Heart right ventricle (tissue), 16 donors: ENCODE measurements around the gene DBNL. TPM values are rescaled to one million over a fixed set of nuclear protein-coding genes. Genes with fewer than 3 reads are reported as not detected.
A peak's percentile ranks its signal among the peaks of the same experiment; 100 is the strongest.
"Not testable (repeated sequence)": the region's sequence is repeated elsewhere in the genome, so short reads cannot be mapped to it uniquely, and the experiment has no call there.

Source experiments
- ATAC-seq, 8 donors: fragments of 200-7000 bp; cut with Tn5 transposase; one replicate each; pipeline ENCODE4 v1.9.1; 2020; ENCODE audit warnings: mild to moderate bottlenecking in 8 of 8, moderate library complexity in 8 of 8, moderate number of reproducible peaks in 1 of 8
- DNase-seq, 2 donors: peaks; one replicate each; pipeline ENCODE4 v3.0.0-alpha.2; 2020
- H3K27ac ChIP-seq, 10 donors: fragments of 200-600 bp; sonication (generic) in 2 of 10; one replicate each; pipeline versions ENCODE4 v1.5.0 to v1.8.0; 2020 to 2022; ENCODE audit warnings: mild to moderate bottlenecking in 3 of 10
- H3K27me3 ChIP-seq, 7 donors: fragments of 200-600 bp; one replicate each; pipeline ENCODE4 v1.8.0; 2021 to 2022; ENCODE audit warnings: mild to moderate bottlenecking in 2 of 7
- H3K36me3 ChIP-seq, 9 donors: fragments of 200-600 bp; sonication (generic) in 1 of 9; one replicate each; pipeline versions ENCODE4 v1.5.0 to v1.8.0; 2020 to 2022; ENCODE audit warnings: mild to moderate bottlenecking in 2 of 9
- H3K4me1 ChIP-seq, 9 donors: fragments of 200-600 bp; sonication (generic) in 1 of 9; one replicate each; pipeline versions ENCODE4 v1.5.0 to v1.8.0; 2020 to 2022; ENCODE audit warnings: mild to moderate bottlenecking in 4 of 9
- H3K4me3 ChIP-seq, 10 donors: fragments of 200-600 bp; sonication (generic) in 2 of 10; one replicate each; pipeline versions ENCODE4 v1.5.0 to v1.8.0; 2020 to 2022; ENCODE audit warnings: mild to moderate bottlenecking in 7 of 10, moderate library complexity in 2 of 10
- H3K9me3 ChIP-seq, 11 donors: fragments of 200-600 bp in 10 of 11; sonication (generic) in 2 of 11; one replicate each; pipeline versions ENCODE4 v1.5.0 to v1.8.0; 2013 to 2022; ENCODE audit warnings: mild to moderate bottlenecking in 2 of 11, control low read depth in 1 of 11, moderate library complexity in 1 of 11
- CTCF ChIP-seq, 9 donors: fragments of 200-600 bp; sonication (generic) in 2 of 9; IDR thresholded peaks; one replicate each; pipeline versions ENCODE4 v1.5.0 to v1.8.0; 2021 to 2022; ENCODE audit warnings: antibody characterized with exemption in 9 of 9, mild to moderate bottlenecking in 5 of 9, moderate library complexity in 1 of 9
- WGBS, 2 donors: extraction: QIAGEN DNeasy Blood & Tissue Kit; methylation state at CpG; one replicate each; pipeline ENCODE4 v1.1.7; 2013; ENCODE audit warnings: inconsistent platforms in 1 of 2; 5-methylcytosine and 5-hydroxymethylcytosine counted together
- intact Hi-C, 10 donors: fragments of 100-400 bp; cut with DNase I; formaldehyde crosslinking; loops; one replicate each; pipeline versions ENCODE4 v1.11.1 to v1.14.2; 2022
- long read RNA-seq, 3 donors: library from polyadenylated mRNA; unstranded; transcript quantifications; one replicate each; pipeline ENCODE4 v2.0.0, GENCODE V29; 2020 to 2021
- polyA plus RNA-seq, 2 donors: library from polyadenylated mRNA; stranded (reverse); fragments of 200-250 nt; gene quantifications; one replicate each; pipeline ENCODE4 v1.2.3, GENCODE V29; 2013
- total RNA-seq, 10 donors: library from RNA; stranded (reverse); fragmentation: NEBNext Ultra II Directional in 3 of 10; extraction: Animal tissue kit (Norgen Biotek cat#: 25700) in 3 of 10; gene quantifications; one replicate each; pipeline versions ENCODE4 v1.2.1 to v1.2.4, GENCODE V29; 2021 to 2023
- donor health status: Arrhythmogenic right ventricular cardiomyopathy.
- donor health status: ischemic (EF 13 %, LVEDD 7.1; RV severe dilation, severe dysfunction).
- donor health status: healthy with polysubstance abuse.
- donor health status: DM: no; HTN: yes; CAD: no.
- donor health status: DM: no; HTN: no; CAD: no.
- donor health status: ischemic (EF 25% LVEDD 6.9; RV normal size, moderate dysfunction).
- donor health status: ischemic (EF 25% LVEDD 5.7; RV mildly dilated, moderate dysfunction).
- donor health status: healthy.
- donor health status: DM: yes; HTN: yes; CAD: no.
- donor health status: Ischemic cardiomyopathy.
- donor health status: ischemic (EF 35%, LVEDD 5.7; RV mildly dilated, moderate dysfunction).
- donor health status: nonischemic (EF 11% LVEDD 7.7; RV severe dilation, severe dysfunction).
- donor health status: DM: yes; HTN: yes; CAD: no.
- donor health status: PGD.
- donor health status: ischemic (EF 29% LVEDD 5.4; RV normal size, mild dysfunction).
- donor health status: nonischemic (EF 23%, LVEDD 6.1; RV moderate dilation, normal function).

Gene DBNL
- total RNA-seq = 10 to 100 TPM; 26.0 to 59.0 (median 35.4) TPM
- polyA plus RNA-seq = 10 to 100 TPM; 34.8 to 74.3 TPM
- long read RNA-seq, donor 1, transcript DBNL-220 (13 exons, 2,117 nt) = minor isoform, 16 of 77 reads
- long read RNA-seq, donor 1, transcript DBNL-210 (13 exons, 1,808 nt) = major isoform, 33 of 77 reads
- long read RNA-seq, donor 1, partial matches to known transcripts = 4 of 77 reads
- long read RNA-seq, donor 1, other reads (novel, unspliced or antisense) = 22 of 77 reads
- long read RNA-seq, donor 2, transcript DBNL-210 (13 exons, 1,808 nt) = major isoform, 35 of 76 reads
- long read RNA-seq, donor 2, transcript DBNL-220 (13 exons, 2,117 nt) = minor isoform, 13 of 76 reads
- long read RNA-seq, donor 2, partial matches to known transcripts = 5 of 76 reads
- long read RNA-seq, donor 2, other reads (novel, unspliced or antisense) = 21 of 76 reads
- long read RNA-seq, donor 3, transcript DBNL-210 (13 exons, 1,808 nt) = major isoform, 101 of 184 reads
- long read RNA-seq, donor 3, transcript DBNL-220 (13 exons, 2,117 nt) = minor isoform, 27 of 184 reads
- long read RNA-seq, donor 3, partial matches to known transcripts = 11 of 184 reads
- long read RNA-seq, donor 3, other reads (novel, unspliced or antisense) = 40 of 184 reads

- peak within 1 kb of the TSS; percentile 75 to 99 (median 91) for H3K4me3 ChIP-seq
- TF ChIP-seq CTCF (IDR thresholded peaks at IDR 0.05) = no peak
- peak within 1 kb of the TSS; percentile 76 to 99 (median 93) for H3K27ac ChIP-seq
- peak; percentile 90 to 96 (median 95) for ATAC-seq
- intact Hi-C loops = loop anchor here in 1 of 10 donors (5.0 kb wide), 1 partner anchor 38 kb away; the partner anchor contains the start of gene POLM
- no peaks in the 10 kb centered on the region for H3K27me3 ChIP-seq
- H3K9me3 ChIP-seq = no peaks in the 10 kb centered on the region
- H3K4me1 ChIP-seq = peaks cover 6 to 57% (median 36%) of the 10 kb centered on the region in 9 donors
- WGBS, 2 donors = 0% methylated on average over 70 to 74 of the region's 74 CpGs
- peaks cover 0 to 31% (median 0%) of the 10 kb centered on the region in 9 donors for H3K36me3 ChIP-seq
- DNase-seq = peak; percentile 96 to 97
Observed at GRCh38 chr7:44044315-44045225, at the start of gene DBNL. Gene DBNL (plus strand): TSS chr7:44044702. CDS start chr7:44044738, 36 bp downstream.

- H3K9me3 ChIP-seq, intact Hi-C loops, H3K4me3 ChIP-seq, H3K36me3 ChIP-seq, H3K27me3 ChIP-seq, H3K4me1 ChIP-seq, H3K27ac ChIP-seq, DNase-seq: not testable (repeated sequence)
- 92 to 97% methylated on average over 3 of the region's 3 CpGs for WGBS, 2 donors
- ATAC-seq = peak in 3 of 8 donors; percentile 14 to 30 (median 22)
Observed at GRCh38 chr7:43997532-43997931, 47.0 kb upstream of the DBNL start, which contains the start of gene SPDYE1. Gene SPDYE1 (plus strand): TSS chr7:43997897. CDS start chr7:43999950, 2,053 bp downstream.

GRCh38 chr7:44012081-44012480 is 32.4 kb upstream of the DBNL start:
- DNase-seq, ATAC-seq, intact Hi-C loops, H3K4me1 ChIP-seq, H3K4me3 ChIP-seq, H3K27me3 ChIP-seq, H3K27ac ChIP-seq, H3K9me3 ChIP-seq: not testable (repeated sequence)
- WGBS, 2 donors = 91 to 92% methylated on average over 7 to 8 of the region's 8 CpGs
- peaks cover 0 to 46% (median 0%) of the 10 kb centered on the region in 9 donors for H3K36me3 ChIP-seq

GRCh38 chr7:44015090-44015489 is 29.4 kb upstream of the DBNL start:
- H3K27me3 ChIP-seq = not testable (repeated sequence)
- H3K36me3 ChIP-seq = peaks cover 0 to 29% (median 0%) of the 10 kb centered on the region in 9 donors
- WGBS, 2 donors = 88 to 89% methylated on average over 9 of the region's 12 CpGs

GRCh38 chr7:44018857-44019807 is 25.4 kb upstream of the DBNL start:
- Histone ChIP-seq H3K27ac (peak overlapping the region in 9 of 10 donors; percentile 35 to 89 (median 80)), H3K4me3 (peak overlapping the region; percentile 55 to 96 (median 83)), H3K36me3 (peaks cover 0 to 14% (median 0%) of the 10 kb centered on the region in 9 donors), H3K4me1 (peaks cover 0 to 21% (median 8%) of the 10 kb centered on the region in 9 donors)
- not testable (repeated sequence) for H3K27me3 ChIP-seq, H3K9me3 ChIP-seq
- intact Hi-C loops = loop anchor here in 1 of 10 donors (5.0 kb wide), 1 partner anchor 183 kb away; the partner anchor contains the start of gene YKT6
- DNase-seq (peak; percentile 98 to 99), ATAC-seq (peak; percentile 97 to 99 (median 98))
- peak; percentile 62 to 87 (median 75) for TF ChIP-seq CTCF (IDR thresholded peaks at IDR 0.05)
- 1 to 2% methylated on average over 56 to 61 of the region's 63 CpGs for WGBS, 2 donors

More at GRCh38 chr7:44015090-44015489, 29.4 kb upstream of the DBNL start:
- intact Hi-C loops = loop anchor here in 1 of 10 donors (5.0 kb wide), 1 partner anchor 187 kb away; the partner anchor contains the start of gene YKT6
- not testable (repeated sequence) for H3K9me3 ChIP-seq, H3K27ac ChIP-seq, ATAC-seq, H3K4me3 ChIP-seq, DNase-seq
- H3K4me1 ChIP-seq = peaks cover 0 to 17% (median 8%) of the 10 kb centered on the region in 9 donors

- WGBS, 2 donors = 87% methylated on average over 4 to 6 of the region's 6 CpGs
- H3K27ac ChIP-seq = peak overlapping the region in 8 of 10 donors; percentile 35 to 89 (median 81)
- H3K4me1 ChIP-seq = peaks cover 0 to 21% (median 8%) of the 10 kb centered on the region in 9 donors
- H3K36me3 ChIP-seq, DNase-seq, H3K9me3 ChIP-seq, H3K27me3 ChIP-seq: not testable (repeated sequence)
- peak in 2 of 8 donors; percentile 1 for ATAC-seq
- intact Hi-C loops = loop anchor here in 1 of 10 donors (5.0 kb wide), 1 partner anchor 182 kb away; the partner anchor contains the start of gene YKT6
- peak overlapping the region in 1 of 10 donors; percentile 79 for H3K4me3 ChIP-seq
Observed at GRCh38 chr7:44019825-44020224, 24.7 kb upstream of the DBNL start.

GRCh38 chr7:44022069-44022468 is 22.4 kb upstream of the DBNL start:
- H3K27me3 ChIP-seq, ATAC-seq, H3K36me3 ChIP-seq, DNase-seq, H3K27ac ChIP-seq, intact Hi-C loops, H3K4me3 ChIP-seq, H3K9me3 ChIP-seq: not testable (repeated sequence)
- WGBS, 2 donors = 93 to 95% methylated on average over 6 of the region's 7 CpGs
- peaks cover 0 to 21% (median 8%) of the 10 kb centered on the region in 9 donors for H3K4me1 ChIP-seq
